HepG2 (cell line): ENCODE data around the gene RAB40C. TPM values are rescaled to one million over a fixed set of nuclear protein-coding genes. Genes with fewer than 3 reads are reported as not detected.

Source experiments
- AKAP8 ChIP-seq: sonication (generic); formaldehyde crosslinking; IDR thresholded peaks from 2 replicates; pipeline ENCODE4 v1.5.1; 2020; ENCODE audit warnings: mild to moderate bottlenecking, missing genetic modification reagents
- GABPB1 ChIP-seq: IDR thresholded peaks from 2 replicates; pipeline ENCODE4 v1.6.1; 2016; ENCODE audit warnings: mild to moderate bottlenecking, missing genetic modification reagents, moderate library complexity, missing compliant biosample characterization
- GMEB2 ChIP-seq: IDR thresholded peaks from 2 replicates; pipeline ENCODE4 v1.6.1; 2016; ENCODE audit warnings: missing biosample characterization, missing genetic modification reagents, low read depth
- MAF1 ChIP-seq: sonication (generic); formaldehyde crosslinking; IDR thresholded peaks from 2 replicates; pipeline ENCODE4 v1.5.0; 2020; ENCODE audit warnings: missing genetic modification reagents, borderline replicate concordance
- MTA3 ChIP-seq: sonication (generic); formaldehyde crosslinking; IDR thresholded peaks from 2 replicates; pipeline ENCODE4 v1.4.0; 2020; ENCODE audit warnings: missing genetic modification reagents
- MYNN ChIP-seq: sonication (generic); formaldehyde crosslinking; IDR thresholded peaks from 2 replicates; pipeline ENCODE4 v1.4.0; 2020; ENCODE audit warnings: mild to moderate bottlenecking, low read depth, missing genetic modification reagents
- NFE2L1 ChIP-seq: sonication (generic); formaldehyde crosslinking; IDR thresholded peaks from 2 replicates; pipeline ENCODE4 v1.4.0; 2020; ENCODE audit warnings: missing genetic modification reagents, mild to moderate bottlenecking, borderline replicate concordance
- NR2F2 ChIP-seq: IDR thresholded peaks from 2 replicates; pipeline ENCODE4 v1.6.1; 2012; ENCODE audit warnings: low read depth, inconsistent platforms, borderline replicate concordance
- PCBP1 ChIP-seq: fragments of 200-400 bp; formaldehyde crosslinking; IDR thresholded peaks from 2 replicates; pipeline ENCODE4 v1.6.1; 2017; ENCODE audit warnings: mild to moderate bottlenecking, low read depth, low read length, borderline replicate concordance
- PTBP1 ChIP-seq: fragments of 200-400 bp; formaldehyde crosslinking; IDR thresholded peaks from 2 replicates; pipeline ENCODE4 v1.6.1; 2018; ENCODE audit warnings: low read length, low read depth; ENCODE audit not compliant: poor library complexity, severe bottlenecking
- RCOR2 ChIP-seq: IDR thresholded peaks from 2 replicates; pipeline ENCODE4 v1.6.1; 2016; ENCODE audit warnings: missing biosample characterization, missing genetic modification reagents
- RELA ChIP-seq: sonication (generic); formaldehyde crosslinking; IDR thresholded peaks from 2 replicates; pipeline ENCODE4 v1.4.0; 2020; ENCODE audit warnings: missing genetic modification reagents
- SRSF9 ChIP-seq: fragments of 200-400 bp; formaldehyde crosslinking; IDR thresholded peaks from 2 replicates; pipeline ENCODE4 v1.6.1; 2018; ENCODE audit warnings: borderline replicate concordance, mild to moderate bottlenecking, low read depth, low read length; ENCODE audit not compliant: insufficient read depth, poor library complexity, severe bottlenecking
- TEAD2 ChIP-seq: sonication (generic); formaldehyde crosslinking; IDR thresholded peaks from 2 replicates; pipeline ENCODE4 v1.9.0; 2021; ENCODE audit warnings: missing genetic modification reagents
- ZBTB7A ChIP-seq: sonication (generic); formaldehyde crosslinking; IDR thresholded peaks from 2 replicates; pipeline ENCODE4 v1.8.0; 2022; ENCODE audit warnings: mild to moderate bottlenecking, missing genetic modification reagents
- ZNF101 ChIP-seq: sonication (generic); formaldehyde crosslinking; IDR thresholded peaks from 2 replicates; pipeline ENCODE4 v1.4.0; 2020; ENCODE audit warnings: mild to moderate bottlenecking, low read depth, missing genetic modification reagents, borderline replicate concordance
- ZNF3 ChIP-seq: IDR thresholded peaks from 2 replicates; pipeline ENCODE4 v1.7.0; 2017; ENCODE audit warnings: inconsistent platforms
- ZNF432 ChIP-seq: sonication (generic); formaldehyde crosslinking; IDR thresholded peaks from 2 replicates; pipeline ENCODE4 v1.5.0; 2020; ENCODE audit warnings: missing genetic modification reagents, mild to moderate bottlenecking, borderline replicate concordance
- ZNF678 ChIP-seq: sonication (generic); formaldehyde crosslinking; IDR thresholded peaks from 2 replicates; pipeline ENCODE4 v1.4.0; 2020; ENCODE audit warnings: mild to moderate bottlenecking, missing genetic modification reagents
- ZNF75D ChIP-seq: sonication (generic); formaldehyde crosslinking; IDR thresholded peaks from 2 replicates; pipeline ENCODE4 v1.8.1; 2023; ENCODE audit warnings: missing genetic modification reagents, mild to moderate bottlenecking, borderline replicate concordance
- ZNF781 ChIP-seq: sonication (generic); formaldehyde crosslinking; IDR thresholded peaks from 2 replicates; pipeline ENCODE4 v1.5.1; 2020; ENCODE audit warnings: borderline replicate concordance, mild to moderate bottlenecking, missing genetic modification reagents; ENCODE audit errors: not compliant biosample characterization
- ZUFSP ChIP-seq: sonication (generic); formaldehyde crosslinking; IDR thresholded peaks from 2 replicates; pipeline ENCODE4 v1.9.0; 2021; ENCODE audit warnings: missing genetic modification reagents, mild to moderate bottlenecking, borderline replicate concordance
- polyA plus RNA-seq, 8 experiments: library from polyadenylated mRNA; depleted of rRNA in 3 of 8; stranded (reverse) in 7 of 8; unstranded in 1 of 8; fragments of >200 nt; fragmentation: Illumina TruSeq in 4 of 8; extraction: Trizol in 4 of 8; gene quantifications; 2 replicates each; pipeline versions ENCODE4 v1.2.1 to v1.2.3, GENCODE V29; 2011 to 2016; ENCODE audit warnings: low read depth in 4 of 8, missing spikeins in 1 of 8, mixed read lengths in 1 of 8; ENCODE audit not compliant: insufficient read depth in 1 of 8
- total RNA-seq, 5 experiments: library from RNA; depleted of rRNA; stranded (reverse); fragments of >200 nt; fragmentation: Illumina TruSeq; extraction: Trizol; gene quantifications; 2 replicates each; pipeline ENCODE4 v1.2.3, GENCODE V29; 2016; ENCODE audit warnings: low read depth in 1 of 5
- TF ChIP-seq, protein P1 (sequence below): sonication (generic); formaldehyde crosslinking; IDR thresholded peaks from 2 replicates; pipeline ENCODE4 v1.9.0; 2022; ENCODE audit warnings: missing genetic modification reagents, mild to moderate bottlenecking, borderline replicate concordance
- TF ChIP-seq, protein P2 (sequence below): sonication (generic); formaldehyde crosslinking; IDR thresholded peaks from 2 replicates; pipeline ENCODE4 v1.8.0; 2022; ENCODE audit warnings: missing genetic modification reagents, mild to moderate bottlenecking, borderline replicate concordance

RAB40C gene
- total and polyA plus RNA-seq, 2 of the 13 experiments (the other 11 are each of a cell fraction or from before 2014, with no cell fraction given), result 7.7 to 11.5 TPM

- TF ChIP-seq, protein P1, sequence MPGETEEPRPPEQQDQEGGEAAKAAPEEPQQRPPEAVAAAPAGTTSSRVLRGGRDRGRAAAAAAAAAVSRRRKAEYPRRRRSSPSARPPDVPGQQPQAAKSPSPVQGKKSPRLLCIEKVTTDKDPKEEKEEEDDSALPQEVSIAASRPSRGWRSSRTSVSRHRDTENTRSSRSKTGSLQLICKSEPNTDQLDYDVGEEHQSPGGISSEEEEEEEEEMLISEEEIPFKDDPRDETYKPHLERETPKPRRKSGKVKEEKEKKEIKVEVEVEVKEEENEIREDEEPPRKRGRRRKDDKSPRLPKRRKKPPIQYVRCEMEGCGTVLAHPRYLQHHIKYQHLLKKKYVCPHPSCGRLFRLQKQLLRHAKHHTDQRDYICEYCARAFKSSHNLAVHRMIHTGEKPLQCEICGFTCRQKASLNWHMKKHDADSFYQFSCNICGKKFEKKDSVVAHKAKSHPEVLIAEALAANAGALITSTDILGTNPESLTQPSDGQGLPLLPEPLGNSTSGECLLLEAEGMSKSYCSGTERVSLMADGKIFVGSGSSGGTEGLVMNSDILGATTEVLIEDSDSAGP (CRISPR knock-in tag), result peak; percentile 81
- TF ChIP-seq MAF1 (CRISPR knock-in tag) (peak; percentile 10; the same call in 1 of the 2 replicates), ZNF75D (no peak), RELA (CRISPR knock-in tag) (peak; percentile 94), GMEB2 (CRISPR knock-in tag) (no peak), AKAP8 (CRISPR knock-in tag) (0 out of 2 replicates have a peak, but pooled peaks have one; percentile 72), MYNN (CRISPR knock-in tag) (no peak), TEAD2 (CRISPR knock-in tag) (no peak), ZUFSP (CRISPR knock-in tag) (no peak), ZNF781 (CRISPR knock-in tag) (no peak), SRSF9 (no peak), GABPB1 (CRISPR knock-in tag) (peak; percentile 95), ZNF101 (no peak), NR2F2 (no peak; the same call in 1 of the 2 replicates), ZNF432 (CRISPR knock-in tag) (no peak), ZNF3 (CRISPR knock-in tag) (no peak), NFE2L1 (CRISPR knock-in tag) (no peak), PTBP1 (no peak), ZNF678 (CRISPR knock-in tag) (no peak), RCOR2 (CRISPR knock-in tag) (no peak), PCBP1 (no peak), MTA3 (CRISPR knock-in tag) (no peak), ZBTB7A (0 out of 2 replicates have a peak, but pooled peaks have one; percentile 67)
- TF ChIP-seq, protein P2, sequence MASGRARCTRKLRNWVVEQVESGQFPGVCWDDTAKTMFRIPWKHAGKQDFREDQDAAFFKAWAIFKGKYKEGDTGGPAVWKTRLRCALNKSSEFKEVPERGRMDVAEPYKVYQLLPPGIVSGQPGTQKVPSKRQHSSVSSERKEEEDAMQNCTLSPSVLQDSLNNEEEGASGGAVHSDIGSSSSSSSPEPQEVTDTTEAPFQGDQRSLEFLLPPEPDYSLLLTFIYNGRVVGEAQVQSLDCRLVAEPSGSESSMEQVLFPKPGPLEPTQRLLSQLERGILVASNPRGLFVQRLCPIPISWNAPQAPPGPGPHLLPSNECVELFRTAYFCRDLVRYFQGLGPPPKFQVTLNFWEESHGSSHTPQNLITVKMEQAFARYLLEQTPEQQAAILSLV (CRISPR knock-in tag), result peak; percentile 67; the same call in 1 of the 2 replicates
Observed at GRCh38 chr16:667780-668518, 78.1 kb downstream of the RAB40C start, which contains the start of gene RHOT2 (continued).
